NCI-H146 treated with DMSO at 0.1 percent for 48 hours (cell line): ENCODE measurements around the gene NPLOC4.
"Not testable (repeated sequence)": the region's sequence is repeated elsewhere in the genome, so short reads cannot be mapped to it uniquely, and the experiment has no call there.

Source experiments
- DNase-seq: peaks from one replicate; lab custom pipeline; 2025; ENCODE audit not compliant: unreplicated experiment; lab: John Stamatoyannopoulos, UW

NPLOC4 gene

GRCh38 chr17:81636505-81637288 is at the start of gene NPLOC4, which contains the start of gene TSPAN10:
TSS of gene NPLOC4 (minus strand) at chr17:81637112. CDS start at chr17:81636930, 182 bp downstream.
TSS of gene TSPAN10 (plus strand) at chr17:81637196. CDS start at chr17:81642413, 5,217 bp downstream.
- peak; percentile 59 for DNase-seq

GRCh38 chr17:81686614-81687013 is 49.7 kb upstream of the NPLOC4 start:
- no peak for DNase-seq

- DNase-seq, result no peak
These were observed 48.2 kb upstream of the NPLOC4 start for GRCh38 chr17:81685108-81685507.

GRCh38 chr17:81684442-81684911 is 47.6 kb upstream of the NPLOC4 start:
- DNase-seq, result no peak

DNA sequence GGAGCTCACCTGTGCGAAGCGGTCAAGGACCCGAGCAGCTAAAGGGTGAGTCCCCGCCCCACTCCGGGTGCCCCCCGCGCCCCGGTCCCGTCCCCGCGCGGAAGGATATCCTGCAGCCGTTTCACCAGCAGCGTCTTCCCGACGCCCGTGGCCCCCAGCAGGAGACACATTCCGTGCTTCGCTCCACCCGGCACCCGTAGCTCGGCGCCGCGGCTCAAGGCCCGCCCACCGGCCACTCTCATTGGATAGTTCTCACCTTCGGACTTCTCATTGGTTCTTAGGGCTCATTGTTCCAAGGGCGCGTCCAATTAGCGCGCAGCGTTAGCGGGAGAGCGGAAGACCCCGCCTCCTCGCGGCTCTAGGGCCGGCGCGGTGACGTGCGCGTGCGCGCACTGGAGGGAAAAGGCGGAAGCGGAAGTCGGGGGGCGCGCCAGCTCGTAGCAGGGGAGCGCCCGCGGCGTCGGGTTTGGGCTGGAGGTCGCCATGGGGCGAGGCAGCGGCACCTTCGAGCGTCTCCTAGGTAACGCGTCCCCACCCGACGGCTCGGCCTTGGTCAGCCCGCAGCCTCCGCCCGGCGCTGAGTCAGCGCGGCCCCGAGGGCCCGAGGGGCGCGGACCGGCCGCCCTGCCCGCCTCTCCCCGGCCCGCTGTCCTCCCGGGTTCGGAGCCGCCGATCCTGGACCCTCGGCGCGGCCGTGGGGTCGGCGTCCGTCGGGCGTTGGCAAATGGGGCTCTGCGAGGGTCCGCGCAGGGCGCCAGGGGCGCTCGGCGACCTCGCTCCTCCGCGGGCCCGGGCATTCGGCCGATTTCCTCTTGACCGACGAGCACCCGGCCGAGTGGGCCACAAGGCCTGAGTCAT is 46.9 kb upstream of the NPLOC4 start, which contains the start of the genes ARL16 and HGS:
ARL16 (minus strand) TSS at position 214 of the 858 bp plus-strand sequence; CDS start at position 170, 44 bp downstream.
HGS (plus strand) TSS at position 428 of the 858 bp plus-strand sequence; CDS start at position 484, 56 bp downstream.
- DNase-seq, result peak; percentile 97

DNA sequence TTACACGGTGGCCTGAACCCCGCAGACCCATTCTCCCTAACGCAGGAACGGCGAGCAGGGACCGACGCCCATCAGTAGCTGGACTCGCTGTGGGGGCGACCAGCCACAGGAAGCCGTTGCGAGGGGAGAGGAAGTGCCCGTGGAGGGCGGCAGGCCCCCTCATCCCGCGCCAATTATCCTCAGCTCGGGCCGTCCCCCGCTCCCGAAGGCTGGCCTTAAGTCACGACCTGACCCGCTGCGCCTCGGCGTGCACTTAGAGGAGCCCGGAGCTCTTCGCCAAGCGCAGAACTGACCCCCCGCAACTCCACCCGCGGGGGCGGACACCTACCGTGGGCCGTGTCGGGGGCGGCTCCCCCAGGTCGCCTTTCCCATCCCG is 46.3 kb upstream of the NPLOC4 start:
- DNase-seq, result no peak

DNA sequence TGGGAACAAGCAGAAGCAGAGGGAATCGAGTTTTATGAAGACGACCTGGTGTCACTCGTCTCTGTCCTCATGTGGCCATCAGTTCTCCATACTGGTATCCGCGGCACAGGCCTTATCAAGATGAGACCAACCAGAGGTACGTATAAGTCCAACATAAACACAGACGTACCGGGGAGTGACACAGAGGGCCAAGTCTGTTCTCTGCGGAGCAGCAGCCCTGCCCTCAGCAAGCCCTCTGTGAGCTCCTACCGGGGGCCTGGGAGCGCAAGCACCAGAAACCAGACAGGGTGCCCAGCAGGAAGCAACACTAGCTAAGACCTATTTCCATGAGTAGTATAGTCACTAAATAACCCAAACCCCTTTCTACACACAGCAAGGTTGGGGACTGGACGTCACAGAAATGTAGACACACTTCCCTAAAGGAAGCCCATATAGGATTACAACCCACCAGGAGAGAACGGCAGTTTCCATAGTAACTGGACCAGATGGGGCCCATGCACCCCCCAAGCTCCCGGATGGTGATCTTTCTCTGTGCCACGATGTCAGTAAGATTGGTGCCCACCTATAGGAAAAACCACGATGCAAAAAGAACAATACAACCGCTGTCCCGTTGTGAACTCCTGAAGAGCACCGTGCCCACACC is 45.8 kb upstream of the NPLOC4 start:
- DNase-seq, result no peak

GRCh38 chr17:81681672-81682071 is 44.8 kb upstream of the NPLOC4 start:
- peak; percentile 71 for DNase-seq

DNA sequence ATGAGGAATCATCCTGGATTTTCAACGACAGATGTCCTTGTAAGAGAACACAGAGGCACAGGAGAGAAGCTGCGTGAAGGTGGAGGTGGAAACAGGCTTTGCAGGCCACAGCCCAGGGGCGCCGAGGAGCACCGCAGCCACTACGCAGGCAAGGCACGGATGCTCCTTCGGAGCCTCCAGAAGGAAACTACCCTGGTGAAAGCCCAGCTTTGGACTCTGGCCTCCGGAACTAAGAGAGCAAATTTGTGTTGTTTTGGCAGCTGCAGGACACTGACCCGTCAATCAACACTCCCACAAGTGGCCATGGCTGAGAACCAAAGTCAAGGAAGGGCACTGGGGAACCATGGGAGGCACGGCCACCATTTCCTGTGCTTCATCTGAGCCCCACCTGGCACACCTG is 43.2 kb upstream of the NPLOC4 start:
- no peak for DNase-seq

- DNase-seq, result no peak
These were observed 40.0 kb upstream of the NPLOC4 start for GRCh38 chr17:81676906-81677305.

- not testable (repeated sequence) for DNase-seq
These were observed 38.8 kb upstream of the NPLOC4 start for GRCh38 chr17:81675515-81676221.

DNA sequence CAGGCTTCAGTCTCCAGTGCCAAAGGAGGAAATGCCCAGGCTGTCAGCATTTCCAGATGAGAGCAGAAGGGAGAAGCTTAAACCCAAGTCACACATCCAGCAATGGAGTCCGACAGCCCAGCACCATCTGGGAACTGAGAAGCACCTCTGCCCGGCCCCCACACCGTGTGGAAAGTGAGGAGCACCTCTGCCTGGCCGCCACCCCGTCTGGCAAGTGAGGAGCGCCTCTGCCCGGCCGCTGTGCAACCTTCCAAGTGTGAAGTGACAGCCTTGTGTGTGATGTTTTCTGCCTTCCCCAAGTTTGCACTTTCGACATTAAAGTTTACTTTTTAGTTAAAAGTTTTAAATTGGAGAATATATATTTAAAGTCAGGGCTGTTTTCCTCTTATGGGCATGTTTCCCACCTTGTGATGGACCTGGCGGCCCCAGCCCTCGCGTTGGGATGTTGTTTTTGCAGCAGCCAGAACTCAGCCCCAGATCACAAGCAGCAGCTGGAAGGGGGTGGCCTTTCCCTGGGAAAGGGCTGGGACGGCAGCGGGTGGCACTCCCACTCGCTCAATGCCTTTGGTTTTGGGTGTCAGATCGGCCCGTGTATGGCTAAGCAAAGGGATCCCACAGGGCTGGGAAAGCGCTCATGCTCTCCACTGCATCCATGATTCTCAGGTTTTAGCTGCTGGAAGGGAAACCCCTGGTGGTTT is 36.8 kb upstream of the NPLOC4 start:
- DNase-seq, result no peak

GRCh38 chr17:81672954-81673353 is 36.0 kb upstream of the NPLOC4 start:
- no peak for DNase-seq

- DNase-seq, result no peak
These were observed 35.6 kb upstream of the NPLOC4 start for GRCh38 chr17:81672504-81672903.

DNA sequence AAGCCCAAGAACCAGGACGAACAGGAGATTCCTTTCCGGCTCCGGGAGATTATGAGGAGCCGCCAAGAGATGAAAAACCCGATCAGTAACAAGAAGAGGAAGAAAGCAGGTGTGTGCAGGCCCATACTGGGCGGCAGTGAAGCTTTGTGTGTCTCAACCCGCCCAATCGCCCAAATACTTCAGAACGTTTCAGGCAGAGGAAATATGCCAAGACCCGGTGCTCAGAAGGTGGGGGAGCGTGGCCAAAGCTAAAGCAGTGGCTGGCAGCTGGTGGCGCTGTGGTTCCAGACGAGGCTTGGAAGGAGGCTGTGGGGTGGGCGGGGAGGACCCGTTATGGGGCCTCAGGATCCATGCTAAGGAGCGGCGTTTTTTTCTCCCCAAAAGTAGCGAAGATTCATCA is 30.8 kb upstream of the NPLOC4 start:
- DNase-seq, result no peak

DNA sequence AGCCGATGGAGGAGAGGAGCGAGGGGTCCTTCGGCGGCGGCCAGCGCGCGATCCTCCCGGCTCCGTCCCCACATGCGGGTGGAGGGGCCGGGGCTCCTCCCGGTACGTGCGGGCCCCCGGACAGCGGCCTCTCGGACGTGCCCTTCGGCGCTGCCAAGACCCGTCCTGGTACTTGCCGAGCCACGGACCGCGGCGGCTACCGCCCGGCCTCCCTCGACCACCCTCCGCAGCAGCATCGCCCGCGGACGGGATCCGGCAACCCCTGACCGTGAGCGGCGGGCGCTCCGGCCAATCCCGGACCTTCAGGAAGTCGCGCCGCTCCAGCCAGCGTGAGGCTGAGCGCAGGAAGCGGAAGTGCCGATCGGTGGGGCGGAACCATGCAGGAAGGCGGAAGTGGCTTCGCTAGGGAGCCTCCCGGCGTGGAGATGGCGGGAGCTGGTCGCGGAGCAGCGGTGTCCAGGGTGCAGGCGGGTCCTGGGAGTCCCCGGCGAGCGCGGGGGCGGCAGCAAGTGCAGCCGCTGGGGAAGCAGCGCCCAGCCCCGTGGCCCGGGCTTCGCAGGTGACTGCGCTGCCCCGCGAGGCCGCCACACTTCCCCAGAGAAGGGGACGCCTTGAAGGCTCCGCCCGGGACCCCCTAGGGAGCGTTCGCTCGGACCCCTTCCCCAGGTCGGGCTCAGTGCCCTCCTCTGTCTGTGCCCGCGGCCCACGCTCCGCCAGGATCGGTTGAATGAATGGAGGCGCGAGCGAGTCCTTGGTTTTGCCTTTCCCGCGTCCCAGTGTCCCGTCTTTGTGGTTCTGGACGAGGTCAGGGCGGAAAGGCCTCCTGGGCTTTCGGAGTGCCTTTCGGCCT is 29.7 kb upstream of the NPLOC4 start, which contains the start of the genes CCDC137 and OXLD1:
CCDC137 (plus strand) TSS at position 396 of the 850 bp plus-strand sequence; CDS start at position 426, 30 bp downstream.
OXLD1 (minus strand) TSS at position 264 of the 850 bp plus-strand sequence; CDS start at position 236, 28 bp downstream.
- peak; percentile 86 for DNase-seq

DNA sequence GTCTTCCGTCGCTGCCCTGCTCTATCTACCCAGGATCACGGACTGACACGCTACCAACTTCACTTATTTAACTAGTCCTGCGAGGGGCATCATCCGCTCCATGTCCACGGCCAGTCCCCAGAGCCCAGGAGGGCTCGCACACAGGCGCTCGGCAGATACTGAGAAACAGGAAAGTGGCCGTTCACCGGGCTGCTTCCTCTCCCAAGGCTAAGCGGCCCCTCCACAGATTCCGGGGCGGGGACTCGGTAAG is 29.1 kb upstream of the NPLOC4 start:
- DNase-seq, result peak; percentile 43

DNA sequence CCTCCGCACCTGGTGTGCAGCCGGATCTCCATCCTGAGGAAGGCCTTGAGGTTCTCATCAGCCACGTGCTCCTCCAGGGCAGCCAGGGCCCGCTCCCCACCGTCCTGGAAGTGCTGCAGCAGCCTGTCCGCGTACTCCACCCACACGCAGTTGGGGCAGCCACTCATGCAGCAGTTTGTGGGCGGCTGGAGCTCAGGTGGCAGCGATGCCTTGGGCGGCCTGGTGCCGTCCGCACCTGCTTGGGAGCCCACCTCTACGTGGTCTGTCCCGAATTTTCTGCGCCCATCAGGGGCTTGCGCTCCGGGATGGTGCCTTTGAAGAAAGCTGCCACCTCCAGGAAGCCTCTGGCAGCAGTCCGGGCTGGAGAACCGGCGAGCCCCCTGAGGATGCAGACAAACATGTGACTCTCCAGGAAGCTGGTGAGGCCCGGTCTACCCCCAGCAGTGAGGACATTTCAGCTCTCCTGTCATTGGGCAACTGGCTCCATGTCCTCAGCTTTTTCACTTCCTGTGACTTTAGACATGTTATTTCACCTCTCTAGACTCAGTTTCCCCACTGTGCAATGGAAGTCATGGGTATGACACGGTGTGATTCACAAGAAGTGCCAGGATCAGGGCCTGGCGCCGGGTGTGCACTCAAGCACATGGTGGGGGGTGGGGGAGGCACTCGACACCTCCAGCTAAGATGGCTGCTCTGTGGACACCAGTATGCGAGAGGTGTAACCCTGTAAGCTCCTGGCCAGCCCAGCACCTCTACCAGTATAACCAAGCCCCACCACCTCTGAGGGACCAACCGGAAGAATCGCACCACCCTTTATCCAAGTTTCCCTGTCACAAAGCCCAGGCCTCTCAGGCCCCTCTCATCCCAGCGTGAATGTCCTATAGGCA is 28.5 kb upstream of the NPLOC4 start:
- DNase-seq, result peak; percentile 43
